ENCODE data around the gene ENO2.

Gene ENO2

GRCh38 chr12:6947615-6948014, 33.2 kb downstream of the ENO2 start:
- Histone ChIP-seq H2AFZ (ENCODE audit: low read length) (no peak overlapping the region), H3K9me2 (ENCODE audit: low read depth, low read length) (no peaks in the 10 kb centered on the region), H4K20me1 (ENCODE audit: insufficient read depth, low read length) (no peaks in the 10 kb centered on the region), H3K27ac (ENCODE audit: low read depth, low read length, poor library complexity, severe bottlenecking) (no peak overlapping the region), H3K9me3 (ENCODE audit: low read length) (no peaks in the 10 kb centered on the region), H3K4me3 (ENCODE audit: low read depth, low read length, poor library complexity, severe bottlenecking) (no peak overlapping the region), H3K4me1 (ENCODE audit: insufficient read depth, low read length, severe bottlenecking) (peaks cover 61% of the 10 kb centered on the region), H3K36me3 (ENCODE audit: insufficient read depth, low read length) (no peaks in the 10 kb centered on the region), H3K79me2 (ENCODE audit: insufficient read depth, low read length) (no peaks in the 10 kb centered on the region), H3F3A (ENCODE audit: insufficient read depth, low read length) (no peaks in the 10 kb centered on the region), H3K27me3 (ENCODE audit: insufficient read depth, low read length) (no peaks in the 10 kb centered on the region), H3K4me2 (ENCODE audit: low read length) (no peak overlapping the region), H3K9ac (ENCODE audit: low read length) (no peak overlapping the region)
- TF ChIP-seq EZH2 (IDR thresholded peaks at IDR 0.05; ENCODE audit: borderline replicate concordance, low read length), result no peak
- TF ChIP-seq, protein P1, sequence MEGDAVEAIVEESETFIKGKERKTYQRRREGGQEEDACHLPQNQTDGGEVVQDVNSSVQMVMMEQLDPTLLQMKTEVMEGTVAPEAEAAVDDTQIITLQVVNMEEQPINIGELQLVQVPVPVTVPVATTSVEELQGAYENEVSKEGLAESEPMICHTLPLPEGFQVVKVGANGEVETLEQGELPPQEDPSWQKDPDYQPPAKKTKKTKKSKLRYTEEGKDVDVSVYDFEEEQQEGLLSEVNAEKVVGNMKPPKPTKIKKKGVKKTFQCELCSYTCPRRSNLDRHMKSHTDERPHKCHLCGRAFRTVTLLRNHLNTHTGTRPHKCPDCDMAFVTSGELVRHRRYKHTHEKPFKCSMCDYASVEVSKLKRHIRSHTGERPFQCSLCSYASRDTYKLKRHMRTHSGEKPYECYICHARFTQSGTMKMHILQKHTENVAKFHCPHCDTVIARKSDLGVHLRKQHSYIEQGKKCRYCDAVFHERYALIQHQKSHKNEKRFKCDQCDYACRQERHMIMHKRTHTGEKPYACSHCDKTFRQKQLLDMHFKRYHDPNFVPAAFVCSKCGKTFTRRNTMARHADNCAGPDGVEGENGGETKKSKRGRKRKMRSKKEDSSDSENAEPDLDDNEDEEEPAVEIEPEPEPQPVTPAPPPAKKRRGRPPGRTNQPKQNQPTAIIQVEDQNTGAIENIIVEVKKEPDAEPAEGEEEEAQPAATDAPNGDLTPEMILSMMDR (IDR thresholded peaks at IDR 0.05; ENCODE audit: low read length), result no peak

- H2AFZ ChIP-seq (ENCODE audit: low read length), result no peak overlapping the region
- no peaks in the 10 kb centered on the region for H3K79me2 ChIP-seq (ENCODE audit: insufficient read depth, low read length)
- no peaks in the 10 kb centered on the region for H3K36me3 ChIP-seq (ENCODE audit: insufficient read depth, low read length)
- H3K4me1 ChIP-seq (ENCODE audit: insufficient read depth, low read length, severe bottlenecking), result peaks cover 64% of the 10 kb centered on the region
- no peak overlapping the region for H3K4me3 ChIP-seq (ENCODE audit: low read depth, low read length, poor library complexity, severe bottlenecking)
- TF ChIP-seq EZH2 (IDR thresholded peaks at IDR 0.05; ENCODE audit: borderline replicate concordance, low read length), result no peak
- TF ChIP-seq, protein P1 (IDR thresholded peaks at IDR 0.05; ENCODE audit: low read length), result no peak
- no peaks in the 10 kb centered on the region for H4K20me1 ChIP-seq (ENCODE audit: insufficient read depth, low read length)
- no peaks in the 10 kb centered on the region for H3K9me2 ChIP-seq (ENCODE audit: low read depth, low read length)
- no peak overlapping the region for H3K27ac ChIP-seq (ENCODE audit: low read depth, low read length, poor library complexity, severe bottlenecking)
- H3F3A ChIP-seq (ENCODE audit: insufficient read depth, low read length), result no peaks in the 10 kb centered on the region
- H3K9ac ChIP-seq (ENCODE audit: low read length), result no peak overlapping the region
- H3K27me3 ChIP-seq (ENCODE audit: insufficient read depth, low read length), result no peaks in the 10 kb centered on the region
- H3K9me3 ChIP-seq (ENCODE audit: low read length), result no peaks in the 10 kb centered on the region
- H3K4me2 ChIP-seq (ENCODE audit: low read length), result no peak overlapping the region
Measured at GRCh38 chr12:6948873-6949594, 34.7 kb downstream of the ENO2 start.

DNA sequence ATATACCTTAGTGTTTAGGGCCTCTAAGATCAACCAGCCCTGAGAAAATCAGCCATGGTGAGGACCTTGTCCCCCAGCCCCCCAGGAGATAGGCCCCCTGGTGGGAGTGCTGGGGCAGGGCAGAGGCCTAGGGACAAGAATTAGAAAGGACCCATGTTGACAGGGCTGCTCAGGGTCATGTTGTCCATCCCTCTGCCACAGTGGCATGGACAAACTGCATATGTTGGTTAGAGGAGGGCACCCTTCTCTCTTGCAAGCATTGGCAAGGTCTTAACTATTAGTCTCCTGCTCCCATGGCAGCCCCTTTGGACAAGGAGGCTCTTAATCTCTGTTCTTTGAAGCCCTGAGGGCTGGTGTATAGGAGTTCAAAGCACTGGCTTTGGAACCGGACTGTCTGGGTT, 36.0 kb downstream of the ENO2 start:
- no peaks in the 10 kb centered on the region for H3K27me3 ChIP-seq (ENCODE audit: insufficient read depth, low read length)
- no peaks in the 10 kb centered on the region for H3K9me3 ChIP-seq (ENCODE audit: low read length)
- no peaks in the 10 kb centered on the region for H3K36me3 ChIP-seq (ENCODE audit: insufficient read depth, low read length)
- TF ChIP-seq, protein P1 (IDR thresholded peaks at IDR 0.05; ENCODE audit: low read length), result peak; percentile 57
- TF ChIP-seq EZH2 (IDR thresholded peaks at IDR 0.05; ENCODE audit: borderline replicate concordance, low read length), result no peak
- H3K9ac ChIP-seq (ENCODE audit: low read length), result no peak overlapping the region; the same call in 1 of the 2 replicates
- H3K4me2 ChIP-seq (ENCODE audit: low read length), result peak overlapping the region; percentile 62; the same call in 1 of the 2 replicates
- H3K4me1 ChIP-seq (ENCODE audit: insufficient read depth, low read length, severe bottlenecking), result peaks cover 55% of the 10 kb centered on the region
- no peaks in the 10 kb centered on the region for H3F3A ChIP-seq (ENCODE audit: insufficient read depth, low read length)
- no peaks in the 10 kb centered on the region for H3K9me2 ChIP-seq (ENCODE audit: low read depth, low read length)
- no peaks in the 10 kb centered on the region for H4K20me1 ChIP-seq (ENCODE audit: insufficient read depth, low read length)
- no peak overlapping the region for H2AFZ ChIP-seq (ENCODE audit: low read length)
- no peaks in the 10 kb centered on the region for H3K79me2 ChIP-seq (ENCODE audit: insufficient read depth, low read length)
- H3K27ac ChIP-seq (ENCODE audit: low read depth, low read length, poor library complexity, severe bottlenecking), result peak overlapping the region; percentile 32
- no peak overlapping the region for H3K4me3 ChIP-seq (ENCODE audit: low read depth, low read length, poor library complexity, severe bottlenecking)
